GM21367 (cell line): ENCODE data around the gene RPH3AL.

ENCODE experiments used
- ATAC-seq: cut with Tn5 transposase; IDR thresholded peaks from one replicate; pipeline ENCODE4 v1.9.1; 2021; ENCODE audit not compliant: unreplicated experiment

The RPH3AL gene

GRCh38 chr17:266219-266618, 86.4 kb downstream of the RPH3AL start:
- ATAC-seq = no peak

GRCh38 chr17:265718-266117, 86.9 kb downstream of the RPH3AL start:
- ATAC-seq = no peak

DNA sequence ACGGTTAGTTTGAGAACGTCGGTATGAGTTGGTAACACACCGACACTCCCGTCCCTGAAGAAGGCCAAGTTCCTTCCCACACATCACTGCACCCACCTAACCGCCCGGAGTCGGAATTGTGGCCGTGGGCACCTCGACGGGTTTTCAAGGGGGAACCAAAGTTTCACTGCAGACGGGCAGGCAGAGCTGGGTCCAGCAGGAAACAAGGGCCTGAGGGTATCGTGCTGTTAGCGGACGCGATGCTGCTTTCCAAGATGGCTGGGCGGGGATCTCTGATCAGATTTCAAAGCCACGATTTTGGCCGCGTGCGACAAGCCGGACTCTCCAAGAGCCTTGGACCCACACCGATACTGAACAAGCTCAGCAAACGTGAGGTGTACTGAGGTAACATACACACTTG, 88.8 kb downstream of the RPH3AL start:
- no peak for ATAC-seq

GRCh38 chr17:263271-263670, 89.3 kb downstream of the RPH3AL start:
- ATAC-seq = no peak

GRCh38 chr17:261635-262034, 91.0 kb downstream of the RPH3AL start:
- ATAC-seq = no peak

DNA sequence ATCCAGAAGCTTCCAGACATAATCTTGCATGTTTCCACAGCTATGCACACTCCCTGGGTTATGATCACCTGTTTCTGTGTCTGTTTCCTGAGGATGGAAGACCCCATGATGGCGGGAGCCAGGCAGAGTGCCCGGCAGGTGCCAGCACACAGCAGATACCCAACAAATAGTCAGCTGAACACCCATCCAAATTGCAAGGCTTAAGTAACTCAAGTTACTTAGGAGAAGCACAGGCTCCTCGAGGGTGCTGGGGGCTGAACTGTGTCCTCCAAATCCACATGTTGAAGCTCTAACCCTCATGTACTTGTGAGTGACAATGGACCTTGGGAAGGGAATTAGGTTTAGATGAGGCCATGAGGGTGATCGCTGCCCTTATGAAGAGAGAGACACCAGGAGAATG, 91.7 kb downstream of the RPH3AL start:
- ATAC-seq = no peak

- ATAC-seq = no peak
These were observed 92.4 kb downstream of the RPH3AL start for GRCh38 chr17:260031-260791.

- no peak for ATAC-seq
These were observed 93.1 kb downstream of the RPH3AL start for GRCh38 chr17:259341-259976.

GRCh38 chr17:258906-259305, 93.7 kb downstream of the RPH3AL start:
- ATAC-seq = no peak

DNA sequence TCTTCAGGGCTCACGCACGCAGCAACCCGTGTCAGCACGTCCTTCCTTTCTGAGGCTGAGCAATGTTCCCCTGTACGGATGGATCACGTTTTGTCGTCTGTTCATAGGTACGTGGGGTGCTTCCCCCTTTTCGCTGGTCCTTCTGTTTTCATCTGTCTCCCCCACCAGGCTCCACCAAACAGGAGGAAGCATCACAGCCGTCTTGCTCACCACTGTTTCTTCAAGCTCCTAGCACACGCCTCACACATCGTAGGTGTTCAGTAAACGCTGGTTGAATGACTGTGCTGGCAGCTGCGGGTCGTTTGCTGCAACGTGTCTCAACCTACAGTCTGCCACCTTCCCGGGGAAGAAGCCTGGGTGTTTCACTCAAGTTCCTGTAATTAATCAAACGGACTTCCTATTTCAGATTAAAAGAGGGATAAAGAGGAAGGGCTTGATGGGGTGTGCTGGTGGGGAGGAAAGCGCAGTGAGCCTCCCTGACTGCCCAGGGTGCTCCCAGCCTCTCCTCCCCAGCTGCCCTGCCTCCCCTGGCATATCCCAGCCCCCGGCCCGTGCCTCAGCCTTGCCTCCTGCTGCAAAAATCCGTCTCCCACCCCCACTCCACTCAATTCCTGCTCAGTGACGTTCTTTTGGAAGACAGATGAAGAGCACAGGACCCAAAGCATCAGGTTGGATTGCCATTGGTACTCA, 94.4 kb downstream of the RPH3AL start:
- no peak for ATAC-seq

DNA sequence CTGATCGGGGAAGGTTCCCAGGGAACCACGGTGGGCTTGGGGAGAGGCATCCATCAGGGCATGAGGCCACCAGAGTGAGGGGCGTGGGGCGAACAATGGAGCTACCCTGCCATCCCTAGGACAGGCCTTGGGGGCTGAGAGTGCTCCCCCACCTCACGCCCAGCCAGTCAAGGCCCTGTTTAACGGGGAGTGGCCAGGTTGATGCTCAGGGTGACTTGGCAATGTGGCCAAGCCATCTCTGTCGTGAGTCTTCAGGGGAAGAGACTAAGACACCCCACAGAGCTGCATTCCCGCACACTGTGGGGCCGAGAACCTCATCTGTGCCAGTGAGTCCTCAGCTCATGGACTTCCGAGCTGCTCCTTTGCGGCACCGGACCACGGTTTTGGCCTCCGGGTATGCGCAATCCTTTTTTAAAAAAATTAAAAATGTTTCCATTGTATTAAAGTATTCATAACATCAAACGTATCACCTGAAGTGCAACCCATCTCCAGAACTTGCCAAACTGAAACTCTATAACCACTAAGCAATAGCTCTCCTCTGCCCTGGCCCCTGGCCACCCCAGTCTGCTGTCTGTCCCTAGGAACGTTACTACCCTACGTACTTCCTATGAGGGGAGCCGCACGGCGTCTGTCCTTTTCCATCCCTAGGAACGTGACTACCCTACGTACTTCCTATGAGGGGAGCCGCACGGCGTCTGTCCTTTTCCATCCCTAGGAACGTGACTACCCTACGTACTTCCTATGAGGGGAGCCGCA, 99.3 kb downstream of the RPH3AL start:
- ATAC-seq = no peak

GRCh38 chr17:252456-252855, 100.2 kb downstream of the RPH3AL start:
- no peak for ATAC-seq

GRCh38 chr17:251531-251930, 101.1 kb downstream of the RPH3AL start:
- no peak for ATAC-seq

- ATAC-seq = no peak
These were observed 101.9 kb downstream of the RPH3AL start for GRCh38 chr17:250487-251300.

DNA sequence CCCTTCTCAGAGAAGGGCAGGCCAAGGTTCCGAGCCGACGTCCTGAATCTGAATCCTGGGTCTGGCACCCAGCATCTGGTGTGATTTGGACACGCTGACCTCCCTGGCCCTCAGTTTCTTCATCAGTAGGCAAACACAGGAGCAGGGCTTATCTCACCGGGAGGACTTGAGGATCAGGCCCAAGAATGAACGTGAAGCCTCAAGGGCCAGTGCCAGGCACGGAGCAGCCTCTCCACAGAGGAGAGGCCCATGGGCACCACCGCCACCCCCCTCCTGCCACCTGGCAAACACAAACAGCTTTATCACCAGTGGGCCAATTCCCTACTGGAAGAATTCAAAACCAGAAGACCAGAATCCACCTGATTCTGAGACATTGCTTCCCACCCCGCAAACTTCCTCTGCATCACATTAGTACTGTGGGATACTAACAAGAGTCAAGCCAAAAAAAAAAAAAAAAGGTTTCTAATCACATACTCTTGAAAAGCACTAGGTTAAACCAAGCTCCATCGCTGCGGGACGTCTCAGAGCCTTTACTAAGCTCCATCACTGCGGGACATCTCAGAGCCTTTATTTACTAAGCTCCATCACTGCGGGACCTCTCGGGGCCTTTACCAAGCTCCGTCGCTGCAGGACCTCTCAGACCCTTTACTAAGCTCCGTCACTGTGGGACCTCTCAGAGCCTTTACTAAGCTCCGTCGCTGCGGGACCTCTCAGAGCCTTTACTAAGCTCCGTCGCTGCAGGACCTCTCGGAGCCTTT, 103.2 kb downstream of the RPH3AL start:
- no peak for ATAC-seq

DNA sequence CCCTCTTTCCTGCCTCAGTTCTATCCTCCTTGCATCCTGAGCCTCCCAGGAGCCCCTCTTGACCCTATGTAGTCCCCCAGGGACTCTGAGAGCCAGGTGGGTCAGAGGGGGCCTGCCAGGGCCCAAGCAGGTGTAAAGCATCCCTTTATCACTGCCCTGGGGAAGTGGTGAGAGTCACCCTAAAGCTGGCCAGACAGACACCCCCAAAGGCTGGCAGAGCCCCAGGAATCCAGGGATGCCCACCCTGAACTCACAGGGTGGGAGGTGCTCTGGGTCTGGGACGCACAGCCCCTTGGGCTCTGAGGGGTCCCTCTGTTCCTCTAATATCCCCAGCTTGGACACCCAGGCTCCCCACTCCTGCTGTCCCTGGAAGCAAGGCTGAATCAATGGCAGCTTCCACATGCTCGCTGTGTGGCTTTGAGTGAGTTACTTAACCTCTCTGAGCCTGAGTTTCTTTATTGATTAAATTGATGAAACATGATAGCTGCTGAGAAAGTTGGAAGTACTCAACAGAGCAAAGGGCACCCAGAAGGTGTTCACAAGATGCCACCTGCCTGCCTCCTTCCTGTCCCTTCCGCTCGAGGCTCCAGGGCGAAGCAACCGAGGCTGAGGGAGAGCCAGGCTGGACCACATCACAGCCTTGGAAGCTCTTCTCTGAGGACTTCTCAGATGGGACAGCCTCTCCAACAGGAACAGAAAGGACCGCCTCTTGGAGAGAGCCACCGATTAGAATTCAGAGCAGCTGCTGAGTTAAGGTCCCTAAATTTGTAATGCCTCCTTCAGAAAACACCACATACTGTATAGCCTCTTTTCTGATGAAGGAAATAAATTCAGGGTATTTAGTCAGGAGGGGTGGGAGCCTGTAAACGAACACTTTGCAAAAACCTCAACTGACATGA, 104.0 kb downstream of the RPH3AL start:
- ATAC-seq = no peak

- ATAC-seq = no peak
These were observed 104.8 kb downstream of the RPH3AL start for GRCh38 chr17:247767-248166.

- ATAC-seq = no peak
These were observed 105.7 kb downstream of the RPH3AL start for GRCh38 chr17:246851-247421.

GRCh38 chr17:246226-246625, 106.4 kb downstream of the RPH3AL start:
- ATAC-seq = no peak
